ENCODE measurements around the gene CDH4. TPM values are rescaled to one million over a fixed set of nuclear protein-coding genes. Genes with fewer than 3 reads are reported as not detected.

The CDH4 gene
- total RNA-seq, 4 donors from 2014 or later = 0.13 to 0.38 (median 0.21) TPM; not detected in 1

- whole genome bisulfite sequencing, 2 donors = 81 to 88% methylated on average over 15 to 16 of the region's 19 CpGs
- TF ChIP-seq CTCF (IDR thresholded peaks at IDR 0.05) = no peak
- no peak for TF ChIP-seq POLR2A (IDR thresholded peaks at IDR 0.05)
- Histone ChIP-seq H3K27ac (no peak overlapping the region), H3K4me1 (no peaks in the 10 kb centered on the region), H3K27me3 (peaks cover 0 to 5% (median 0%) of the 10 kb centered on the region in 4 donors), H3K9me3 (no peaks in the 10 kb centered on the region), H3K36me3 (no peaks in the 10 kb centered on the region), H3K4me3 (no peak overlapping the region)
- DNase-seq = no peak
- intact Hi-C loops (cut with DNase I) = no loop called here
Observed at GRCh38 chr20:61499859-61500554, 247.9 kb downstream of the CDH4 start.

- H3K4me3 ChIP-seq = no peak overlapping the region
- 54 to 71% methylated on average over 9 of the region's 11 CpGs for WGBS, 2 donors
- TF ChIP-seq POLR2A (IDR thresholded peaks at IDR 0.05) (no peak), CTCF (IDR thresholded peaks at IDR 0.05) (no peak)
- no peaks in the 10 kb centered on the region for H3K9me3 ChIP-seq
- DNase-seq = no peak
- H3K4me1 ChIP-seq = no peaks in the 10 kb centered on the region
- peaks cover 0 to 7% (median 0%) of the 10 kb centered on the region in 4 donors for H3K27me3 ChIP-seq
- H3K27ac ChIP-seq = no peak overlapping the region
- H3K36me3 ChIP-seq = no peaks in the 10 kb centered on the region
- intact Hi-C loops (cut with DNase I) = no loop called here
Observed at GRCh38 chr20:61500791-61501321, 248.8 kb downstream of the CDH4 start.

GRCh38 chr20:61502433-61502832 is 250.4 kb downstream of the CDH4 start:
- Histone ChIP-seq H3K9me3 (no peaks in the 10 kb centered on the region), H3K4me1 (no peaks in the 10 kb centered on the region)

GRCh38 chr20:61503106-61503505 is 251.0 kb downstream of the CDH4 start:
- no peak for DNase-seq
- H3K4me3 ChIP-seq = no peak overlapping the region
- H3K27me3 ChIP-seq = peaks cover 0 to 24% (median 0%) of the 10 kb centered on the region in 4 donors
- 55 to 73% methylated on average over 7 of the region's 7 CpGs for WGBS, 2 donors
- intact Hi-C loops (cut with DNase I) = no loop called here
- no peak overlapping the region for H3K27ac ChIP-seq
- no peaks in the 10 kb centered on the region for H3K9me3 ChIP-seq
- H3K4me1 ChIP-seq = no peaks in the 10 kb centered on the region
- TF ChIP-seq POLR2A (IDR thresholded peaks at IDR 0.05) (no peak), CTCF (IDR thresholded peaks at IDR 0.05) (no peak)
- no peaks in the 10 kb centered on the region for H3K36me3 ChIP-seq

More at GRCh38 chr20:61502433-61502832, 250.4 kb downstream of the CDH4 start:
- Histone ChIP-seq H3K27me3 (peaks cover 0 to 18% (median 0%) of the 10 kb centered on the region in 4 donors), H3K27ac (no peak overlapping the region), H3K4me3 (no peak overlapping the region), H3K36me3 (no peaks in the 10 kb centered on the region)
- 85 to 96% methylated on average over 4 of the region's 4 CpGs for WGBS, 2 donors
- intact Hi-C loops (cut with DNase I) = no loop called here
- no peak for DNase-seq
- TF ChIP-seq POLR2A (IDR thresholded peaks at IDR 0.05) = no peak
- no peak for TF ChIP-seq CTCF (IDR thresholded peaks at IDR 0.05)

- Histone ChIP-seq H3K36me3 (no peaks in the 10 kb centered on the region), H3K9me3 (no peaks in the 10 kb centered on the region), H3K27me3 (peaks cover 0 to 33% (median 0%) of the 10 kb centered on the region in 4 donors), H3K4me1 (no peaks in the 10 kb centered on the region), H3K27ac (no peak overlapping the region), H3K4me3 (no peak overlapping the region)
- TF ChIP-seq POLR2A (IDR thresholded peaks at IDR 0.05) (no peak), CTCF (IDR thresholded peaks at IDR 0.05) (no peak)
- DNase-seq = no peak
- intact Hi-C loops (cut with DNase I) = no loop called here
- WGBS, 2 donors = 63 to 68% methylated on average over 8 of the region's 8 CpGs
Observed at GRCh38 chr20:61505508-61505907, 253.4 kb downstream of the CDH4 start.
